GM21526 (cell line): ENCODE data around the gene TCTN1.
"Not testable (repeated sequence)": the region's sequence is repeated elsewhere in the genome, so short reads cannot be mapped to it uniquely, and the experiment has no call there.

ENCODE experiments used
- ATAC-seq: cut with Tn5 transposase; IDR thresholded peaks from one replicate; pipeline ENCODE4 v1.9.1; 2021; ENCODE audit warnings: moderate library complexity; ENCODE audit not compliant: unreplicated experiment, low FRiP score

Gene TCTN1

DNA sequence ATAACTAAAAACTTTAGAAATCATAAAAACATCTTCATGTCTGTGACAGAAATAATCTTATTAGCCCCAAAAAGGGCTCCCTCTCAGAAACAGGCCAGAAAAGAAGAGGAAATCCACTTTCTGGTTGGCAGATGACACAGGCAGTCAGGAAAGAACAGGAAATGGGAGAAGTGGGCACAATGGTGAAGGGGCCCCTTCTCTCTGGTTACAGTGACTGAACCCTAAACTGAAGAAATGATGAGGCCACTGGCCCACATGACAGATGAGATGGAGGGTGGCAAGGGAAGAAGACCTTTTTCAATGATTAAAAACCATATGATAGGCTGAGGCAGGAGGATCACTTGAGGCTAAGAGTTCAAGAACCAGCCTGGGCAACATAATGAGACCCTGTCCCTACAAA, 21.1 kb downstream of the TCTN1 start:
- ATAC-seq = no peak

DNA sequence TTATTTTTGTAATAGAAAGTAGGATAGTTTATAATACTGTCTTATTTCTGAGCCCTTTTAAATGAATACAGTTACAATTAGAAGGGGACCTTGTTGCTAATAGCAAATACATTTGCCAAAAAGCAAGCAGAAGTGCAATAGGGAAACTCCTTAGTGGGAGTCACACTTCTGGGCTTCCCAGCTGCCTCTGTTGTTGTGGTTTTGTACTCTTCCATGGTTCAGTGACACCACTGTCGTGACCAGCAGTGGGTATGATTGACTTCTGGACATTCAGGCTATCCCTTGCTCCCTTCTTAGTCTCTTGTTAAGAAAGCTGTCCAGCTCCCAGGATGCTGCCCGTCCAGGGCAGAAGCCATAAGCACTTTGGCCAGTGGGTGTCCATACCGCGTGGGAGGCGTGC, 22.6 kb downstream of the TCTN1 start:
- no peak for ATAC-seq

DNA sequence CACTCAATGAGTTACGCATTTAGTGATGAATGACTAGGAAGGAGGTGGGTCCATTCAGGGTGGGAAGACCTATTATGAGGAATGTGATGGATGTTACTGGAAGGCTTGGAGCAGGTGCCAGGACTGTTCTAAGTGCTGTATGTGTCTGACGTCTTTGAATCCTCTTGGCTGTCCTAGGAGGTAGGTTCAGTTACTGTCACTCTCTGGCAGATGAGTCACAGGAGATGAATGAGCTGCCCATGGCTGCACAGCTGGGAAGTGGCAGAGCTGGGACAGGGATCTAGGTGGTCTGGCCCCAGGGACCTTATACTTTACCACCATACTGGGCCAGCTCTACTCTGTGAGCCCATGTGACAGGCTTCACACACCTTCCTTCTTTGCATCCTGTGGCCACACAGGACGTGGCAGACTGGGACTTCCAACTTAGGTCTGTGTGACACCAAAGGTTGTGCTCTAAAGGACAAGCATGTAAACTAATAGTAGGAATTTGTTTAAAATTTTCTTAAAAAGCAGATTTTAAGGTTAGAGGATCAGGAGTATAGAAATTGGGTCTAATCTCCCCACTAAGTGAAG, 24.0 kb downstream of the TCTN1 start:
- no peak for ATAC-seq

DNA sequence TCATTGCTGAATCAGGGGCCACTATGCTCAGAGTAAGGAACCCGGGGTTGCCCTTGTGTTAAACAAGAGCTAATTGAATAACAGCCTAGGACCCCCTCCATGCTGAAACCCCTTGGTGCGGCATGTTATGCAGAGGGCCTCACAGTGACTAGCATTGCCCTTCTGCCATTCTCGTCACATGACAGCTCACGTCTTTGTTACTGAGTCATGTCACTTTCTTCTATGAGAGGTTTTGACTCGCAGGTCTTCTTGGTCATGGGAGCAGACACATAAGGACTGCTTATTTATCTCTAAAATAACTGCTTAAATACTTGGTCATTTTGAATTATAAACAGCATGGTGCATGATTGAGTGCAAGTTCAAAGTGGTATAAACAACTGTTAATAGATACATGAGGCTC, 24.9 kb downstream of the TCTN1 start:
- no peak for ATAC-seq

DNA sequence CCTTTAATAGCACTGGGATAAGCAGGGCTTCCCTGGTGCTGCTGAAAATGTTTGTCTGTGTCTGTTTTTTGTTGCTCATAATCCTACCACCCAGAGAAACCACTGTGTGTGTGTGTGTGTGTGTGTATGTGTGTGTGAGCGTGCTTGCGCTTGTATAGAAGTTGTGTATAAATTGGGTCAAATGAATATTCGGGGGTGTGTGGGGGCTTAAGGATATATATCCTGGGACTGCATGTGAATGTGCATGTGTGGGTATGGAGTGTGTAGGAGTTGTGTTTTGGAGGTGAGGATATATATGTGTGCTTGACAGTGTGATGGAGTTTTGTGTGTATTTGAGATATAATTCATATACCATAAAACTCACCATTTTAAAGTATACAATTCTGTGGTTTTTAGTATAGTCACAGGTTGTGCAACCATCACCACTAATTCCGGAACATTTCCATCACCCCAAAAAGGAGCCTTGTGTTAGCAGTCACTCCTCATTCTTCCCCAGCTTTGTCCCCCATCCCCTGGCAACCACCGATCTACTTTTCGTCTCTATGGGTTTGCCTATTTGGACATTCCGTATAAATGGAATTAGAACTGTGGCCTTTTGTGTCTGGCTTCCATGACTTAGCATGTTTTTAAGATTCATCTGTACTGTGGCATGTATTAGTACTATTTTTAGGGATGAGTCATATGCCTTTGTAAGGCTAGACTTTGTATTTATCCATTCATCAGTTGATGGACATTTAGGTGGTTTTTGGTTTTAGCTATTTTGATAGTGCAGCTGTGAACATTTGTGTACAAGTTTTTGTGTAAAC, 25.6 kb downstream of the TCTN1 start:
- no peak for ATAC-seq

DNA sequence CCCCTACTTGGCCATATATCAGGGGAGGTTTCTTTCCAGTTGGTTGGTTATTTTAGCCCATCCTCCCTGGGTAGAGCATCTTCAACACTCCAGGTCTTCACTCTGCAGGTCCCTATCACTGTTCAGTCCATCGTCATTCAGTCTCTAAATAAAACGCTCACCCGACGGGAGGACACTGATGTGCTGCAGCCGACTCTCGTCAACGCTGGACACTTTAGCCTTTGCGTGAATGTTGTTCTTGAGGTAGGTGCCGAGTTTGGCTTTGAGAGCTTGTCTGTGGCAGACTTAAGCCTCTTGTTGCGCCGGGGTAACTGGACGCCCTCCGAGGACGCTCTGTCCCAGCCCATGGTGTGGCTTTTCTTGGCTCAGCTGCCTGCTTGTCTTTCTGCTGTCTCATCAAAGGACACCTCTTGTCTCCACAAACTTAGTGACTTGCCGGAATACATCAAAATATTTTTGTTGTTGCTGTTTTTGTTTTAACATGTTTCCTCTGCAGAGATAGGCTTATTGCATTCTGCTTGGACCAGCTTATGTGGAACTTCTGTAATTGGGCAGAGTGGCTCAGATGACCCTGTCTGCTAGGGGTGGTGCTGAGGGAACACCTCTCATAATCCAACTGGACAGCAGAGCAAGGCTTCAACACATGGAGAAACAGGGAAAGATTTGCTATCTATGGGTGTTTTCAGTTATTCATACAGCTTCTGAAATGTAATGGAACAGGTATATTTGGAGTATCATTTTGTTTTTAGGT, 26.5 kb downstream of the TCTN1 start:
- no peak for ATAC-seq

DNA sequence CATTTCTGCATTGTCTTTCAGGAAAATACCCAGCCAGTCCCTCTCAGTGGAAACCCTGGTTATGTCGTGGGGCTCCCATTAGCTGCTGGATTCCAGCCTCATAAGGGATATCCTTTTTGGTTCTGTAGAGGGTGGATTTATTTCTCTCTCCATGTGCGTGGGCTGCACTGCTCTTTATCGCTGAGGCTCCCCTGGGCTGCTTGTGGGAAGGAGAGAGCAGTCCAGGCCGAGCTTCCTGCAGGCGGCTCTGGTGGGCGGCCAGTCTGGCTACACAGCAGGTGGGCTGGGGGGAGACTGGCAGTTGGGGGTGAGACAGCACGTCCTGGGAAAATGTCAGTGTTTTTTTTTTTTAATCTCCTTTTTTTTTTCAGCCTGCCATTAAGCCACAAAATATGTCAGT, 27.6 kb downstream of the TCTN1 start:
- ATAC-seq = no peak

DNA sequence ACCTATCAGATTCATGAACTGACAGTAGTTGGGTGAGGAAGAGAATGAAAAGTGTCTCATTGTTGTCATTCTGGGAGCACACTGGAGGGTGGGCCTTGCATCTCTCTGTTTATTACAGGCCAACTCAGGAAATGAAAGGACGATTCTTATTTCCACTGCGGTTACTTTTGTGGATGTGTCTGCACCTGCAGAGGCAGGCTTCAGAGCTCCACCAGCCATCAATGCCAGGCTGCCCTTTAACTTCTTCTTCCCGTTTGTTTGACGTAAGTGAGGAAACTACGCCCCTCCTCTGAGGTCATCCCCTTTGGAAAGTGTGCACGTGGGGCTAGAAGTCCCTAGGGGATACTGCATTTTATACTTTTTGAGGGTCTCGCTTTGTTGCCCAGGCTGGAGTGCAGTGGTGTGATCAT, 33.7 kb downstream of the TCTN1 start:
- no peak for ATAC-seq

DNA sequence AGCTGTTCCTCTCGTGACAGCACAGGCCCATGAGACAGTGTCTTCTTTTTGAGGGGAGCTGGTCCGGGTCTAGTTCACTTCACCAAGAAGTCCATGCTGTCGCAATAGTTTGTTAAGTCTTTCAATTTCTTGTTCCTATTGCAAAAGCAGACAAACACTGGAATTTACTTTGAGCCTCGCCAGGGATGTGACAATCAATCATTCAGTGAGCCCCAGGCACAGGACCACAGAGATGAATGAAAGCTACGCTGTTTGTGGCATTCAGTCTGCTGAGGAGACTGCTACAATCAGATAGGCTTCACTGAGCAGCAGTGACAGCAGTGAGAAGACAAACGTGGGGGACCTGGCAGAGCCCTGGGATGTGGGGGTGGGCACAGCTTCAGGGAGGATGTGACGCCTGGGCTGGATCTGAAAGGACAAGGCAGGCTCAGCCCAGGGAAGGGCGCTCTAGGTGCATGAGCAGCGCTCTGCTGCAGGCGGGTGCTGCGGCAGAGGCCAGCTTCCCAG, 35.5 kb downstream of the TCTN1 start:
- no peak for ATAC-seq

DNA sequence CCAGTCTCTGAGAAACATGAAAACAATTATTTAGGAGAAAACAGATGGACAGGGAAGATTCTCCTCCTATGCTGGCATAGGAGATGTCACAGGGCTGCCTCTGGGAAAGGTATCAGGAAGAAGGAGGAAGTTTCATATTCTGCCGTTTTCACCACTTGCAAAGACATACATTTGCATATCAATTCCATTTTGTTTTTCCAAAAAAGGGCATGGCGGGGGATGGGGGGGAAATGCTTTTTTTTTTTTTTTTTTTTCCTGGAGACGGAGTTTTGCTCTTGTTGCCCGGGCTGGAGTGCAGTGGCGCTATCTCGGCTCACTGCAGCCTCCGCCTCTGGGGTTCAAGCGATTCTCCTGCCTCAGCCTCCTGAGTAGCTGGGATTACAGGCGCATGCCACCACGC, 40.3 kb downstream of the TCTN1 start:
- ATAC-seq = not testable (repeated sequence)

DNA sequence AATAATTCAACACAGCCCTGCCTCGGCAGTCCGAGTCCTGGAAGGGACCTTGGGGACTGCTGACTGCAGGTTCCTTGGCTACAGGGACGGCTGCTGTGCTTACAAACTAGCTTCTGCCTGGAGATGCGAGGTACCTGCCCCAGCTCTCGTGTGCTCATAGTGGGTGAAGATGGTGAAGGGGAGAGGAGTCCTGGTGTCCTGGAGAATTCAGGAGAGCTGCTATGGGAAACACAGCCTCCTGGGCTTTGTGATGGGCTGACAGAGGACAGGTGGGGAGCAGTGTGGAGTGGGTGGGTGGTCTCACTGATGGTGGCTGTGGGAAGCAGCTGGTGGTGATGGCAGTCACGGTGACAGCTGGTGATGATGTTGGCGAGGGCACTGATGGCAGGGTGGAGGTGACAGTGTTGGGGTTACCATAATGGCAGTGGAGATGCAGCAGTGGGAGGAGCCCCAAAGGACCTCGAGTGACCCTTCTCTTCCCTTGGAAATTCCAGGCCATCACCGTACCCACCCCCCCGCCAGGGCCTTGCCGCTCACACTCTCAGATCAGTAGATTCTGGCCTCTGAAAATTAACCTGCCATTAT, 42.2 kb downstream of the TCTN1 start:
- ATAC-seq = no peak

DNA sequence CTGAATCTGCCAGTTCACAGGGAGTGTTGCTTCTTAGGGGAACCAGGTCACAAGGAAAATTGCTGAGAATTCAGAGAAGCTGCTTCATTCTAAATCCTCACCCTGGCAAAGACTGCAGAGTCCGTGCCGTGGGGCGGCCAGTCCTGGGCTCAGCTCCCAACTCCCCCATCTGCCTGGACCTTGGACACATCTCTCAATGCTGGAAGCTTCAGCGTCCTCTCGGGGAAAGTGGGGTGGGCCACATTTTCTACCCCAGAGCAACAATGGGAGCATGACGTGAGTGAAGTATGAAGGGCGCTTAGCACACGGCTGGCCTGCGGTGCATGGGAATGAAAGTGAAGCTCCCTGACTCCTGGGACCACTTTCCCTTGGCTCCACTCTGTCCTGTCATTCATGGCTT, 43.8 kb downstream of the TCTN1 start:
- ATAC-seq = no peak

DNA sequence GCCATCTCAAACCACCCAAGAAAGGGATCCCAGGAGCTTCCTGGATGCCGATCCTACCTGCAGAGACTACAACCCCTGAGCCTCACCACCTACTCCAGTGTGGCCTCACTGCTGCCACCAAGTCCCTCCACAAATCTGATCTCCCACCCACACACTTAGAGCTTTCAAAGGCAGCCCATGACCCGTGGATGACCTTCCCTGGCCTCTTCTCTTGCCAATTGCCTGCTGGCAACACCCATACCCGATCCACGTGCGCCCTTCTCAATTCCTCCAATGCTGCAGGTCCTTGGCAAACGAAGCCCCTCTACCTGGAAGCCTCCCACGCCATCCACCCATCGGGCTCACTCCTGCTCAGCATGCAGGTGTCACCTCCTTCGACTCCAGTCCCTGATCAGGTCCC, 44.3 kb downstream of the TCTN1 start:
- ATAC-seq = no peak

DNA sequence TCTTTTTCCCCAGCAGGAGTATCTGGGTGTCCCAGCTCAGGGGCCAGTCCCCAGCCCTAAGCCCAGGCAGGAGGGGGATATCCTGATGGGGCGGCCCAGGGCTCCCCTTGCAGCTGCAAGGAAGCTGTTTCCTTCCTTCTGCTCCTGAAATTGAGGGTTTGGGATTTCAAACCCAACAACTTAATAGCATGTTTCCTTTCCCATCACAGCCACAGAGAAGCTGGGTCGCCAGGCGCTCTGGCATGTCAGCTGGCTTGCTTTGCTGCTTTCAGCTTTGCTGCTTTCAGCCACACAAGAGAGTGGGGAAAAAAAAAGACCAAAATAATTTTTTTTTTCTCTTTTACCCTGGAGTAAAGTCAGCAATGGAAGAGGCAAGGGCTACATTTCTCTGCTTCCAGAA, 44.9 kb downstream of the TCTN1 start:
- ATAC-seq = no peak

DNA sequence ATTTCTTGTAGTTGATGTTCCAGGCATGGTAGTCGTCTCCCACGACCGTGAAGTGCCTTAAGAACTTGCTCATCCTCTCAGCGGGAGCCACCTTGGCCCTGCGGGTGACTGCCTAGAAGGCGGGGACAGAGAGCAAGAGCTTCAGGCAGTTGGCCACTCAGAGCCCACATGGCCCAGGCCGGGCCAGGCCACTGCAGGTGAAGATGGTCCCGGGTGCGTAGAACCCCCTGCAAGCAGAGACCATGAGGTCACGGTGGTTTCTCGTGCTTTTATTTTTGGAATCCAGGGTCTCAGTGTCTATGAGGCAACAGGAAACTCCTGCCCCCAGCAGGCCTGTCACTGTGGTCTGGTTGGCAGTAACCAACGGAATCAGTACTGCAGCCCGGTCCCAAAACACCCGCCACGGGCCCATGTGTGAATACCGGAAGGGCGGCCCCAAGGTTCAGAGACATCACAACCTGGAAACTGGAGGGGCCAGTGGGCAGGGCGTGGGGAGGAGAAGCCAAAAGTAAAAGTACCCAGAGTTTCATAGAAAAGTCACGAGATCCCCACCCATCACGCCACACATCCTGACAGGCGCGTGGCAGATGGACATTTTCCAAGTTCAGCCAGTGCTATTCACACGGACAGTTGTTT, 47.5 kb downstream of the TCTN1 start:
- peak; percentile 70 for ATAC-seq

DNA sequence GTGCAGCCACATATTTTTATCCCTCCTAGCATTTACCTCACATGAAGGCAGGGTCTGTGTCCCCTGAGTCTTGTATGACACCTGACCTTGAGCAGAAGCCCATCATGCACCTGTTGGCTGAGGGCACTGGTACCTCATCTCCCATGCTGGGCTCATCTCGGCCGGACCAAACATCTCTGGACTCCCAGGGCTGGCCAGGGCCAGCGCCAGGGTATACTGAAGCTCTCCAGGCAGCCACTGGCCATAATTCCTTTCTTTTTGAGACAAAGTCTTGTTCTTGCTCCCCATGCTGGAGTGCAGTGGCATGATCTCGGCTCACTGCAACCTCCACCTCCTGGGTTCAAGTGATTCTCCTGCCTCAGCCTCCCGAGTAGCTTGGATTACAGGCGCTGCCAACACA, 53.0 kb downstream of the TCTN1 start:
- no peak for ATAC-seq

DNA sequence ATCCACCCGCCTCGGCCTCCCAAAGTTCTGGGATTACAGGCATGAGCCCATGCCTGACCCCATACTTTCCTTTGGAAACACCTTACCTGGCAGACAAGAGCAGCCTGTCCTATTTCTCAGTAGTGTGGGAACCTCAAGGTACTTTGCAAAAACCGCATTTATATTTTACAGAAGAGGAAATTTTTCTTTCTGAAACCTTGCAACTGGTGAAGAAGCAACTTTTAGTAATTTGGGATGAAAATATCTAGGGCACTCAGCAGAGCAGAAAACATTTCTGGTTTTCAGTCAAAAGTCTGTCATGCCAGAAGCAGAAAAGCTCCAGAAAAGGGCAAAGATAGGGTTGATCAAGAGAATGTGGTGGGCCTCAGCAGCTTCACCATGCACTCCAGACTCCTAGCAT, 53.7 kb downstream of the TCTN1 start:
- ATAC-seq = no peak

DNA sequence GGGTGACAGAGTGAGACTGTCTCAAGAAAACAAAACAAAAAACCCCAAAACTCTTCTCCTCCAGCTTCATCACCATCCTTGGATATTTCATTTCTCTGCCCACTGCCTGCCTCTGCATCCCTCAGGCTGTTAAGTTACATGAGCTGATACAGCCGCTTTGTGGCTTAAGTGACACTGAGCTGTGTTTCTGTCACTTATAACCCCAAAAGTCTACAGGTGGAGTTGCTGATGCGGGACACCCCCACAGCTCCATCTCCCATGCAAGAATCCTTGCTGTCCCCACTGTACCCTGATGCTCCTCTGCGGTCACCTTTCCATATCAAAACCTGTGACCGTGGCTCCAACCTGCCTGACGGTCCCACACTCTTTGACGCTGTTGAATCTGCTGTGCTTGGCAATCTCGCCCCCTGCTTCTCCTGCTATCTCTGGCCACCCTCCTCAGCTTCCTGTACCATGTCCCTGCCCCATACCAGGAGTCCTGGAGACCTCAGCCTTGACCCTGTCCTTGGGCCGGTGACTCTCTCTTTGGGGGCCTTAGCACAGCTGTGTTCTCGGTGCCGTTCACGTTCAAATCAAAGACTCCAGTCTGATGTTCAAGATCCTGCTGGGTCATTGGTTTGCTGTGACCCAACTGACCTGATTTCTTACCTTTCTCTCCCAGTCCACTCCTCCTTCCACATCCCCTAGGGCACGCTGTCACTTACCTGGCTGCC, 54.7 kb downstream of the TCTN1 start:
- no peak for ATAC-seq

DNA sequence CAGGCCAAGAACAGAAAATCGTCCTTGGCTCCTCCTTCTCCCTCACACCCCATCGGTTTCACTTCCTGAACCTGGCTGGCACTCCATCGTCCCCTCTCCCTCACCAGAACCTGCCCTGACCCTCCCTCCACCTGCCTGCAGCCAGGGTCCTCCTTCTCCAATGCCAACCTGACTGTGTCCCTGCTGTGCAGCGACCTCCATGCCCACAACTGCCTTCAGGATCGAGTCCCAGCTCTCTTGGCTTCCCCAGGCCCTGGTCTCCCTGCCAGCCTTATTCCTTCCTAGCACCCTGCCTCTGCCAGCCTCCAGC, 55.2 kb downstream of the TCTN1 start:
- ATAC-seq = no peak

DNA sequence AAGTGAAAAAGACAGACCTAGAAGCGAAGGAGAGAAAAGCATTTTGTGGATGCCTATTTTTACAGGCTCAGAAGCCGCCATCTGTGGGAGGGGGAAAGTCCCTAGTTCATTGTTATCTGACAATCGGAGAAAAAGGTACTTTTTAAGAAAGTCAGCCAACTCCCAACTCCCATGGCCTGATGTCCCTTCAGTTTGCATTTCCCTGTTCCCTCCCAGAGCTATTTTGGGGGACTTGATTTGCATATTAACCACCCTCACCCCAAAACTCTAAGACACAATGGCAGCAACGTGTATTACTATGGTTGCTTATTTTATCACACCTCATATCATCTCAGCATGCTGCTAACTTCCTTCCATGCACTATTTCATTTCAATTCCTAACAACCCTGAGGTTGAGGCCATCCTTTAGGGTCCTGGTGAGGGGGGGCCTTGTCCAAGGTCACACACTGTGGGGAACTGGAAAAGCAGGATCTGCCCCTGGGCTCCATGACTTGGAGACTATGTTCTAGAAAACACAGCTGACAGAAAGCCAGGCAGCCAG, 56.3 kb downstream of the TCTN1 start:
- ATAC-seq = no peak
